Erythroblast (primary cell): Measurements from ENCODE around the gene RSPH9.

Experiments used
- DNase-seq, 2 experiments: peaks; one replicate each; lab custom pipeline; 2025; lab: John Stamatoyannopoulos, UW
- GATA1 ChIP-seq: IDR thresholded peaks from 2 replicates; pipeline ENCODE4 v1.6.1; 2011; ENCODE audit warnings: low read depth, mild to moderate bottlenecking, control low read depth, low read length, moderate library complexity
- POLR2A ChIP-seq: IDR thresholded peaks from 2 replicates; pipeline ENCODE4 v1.6.1; 2011; ENCODE audit warnings: mild to moderate bottlenecking, low read length

RSPH9 gene

DNA sequence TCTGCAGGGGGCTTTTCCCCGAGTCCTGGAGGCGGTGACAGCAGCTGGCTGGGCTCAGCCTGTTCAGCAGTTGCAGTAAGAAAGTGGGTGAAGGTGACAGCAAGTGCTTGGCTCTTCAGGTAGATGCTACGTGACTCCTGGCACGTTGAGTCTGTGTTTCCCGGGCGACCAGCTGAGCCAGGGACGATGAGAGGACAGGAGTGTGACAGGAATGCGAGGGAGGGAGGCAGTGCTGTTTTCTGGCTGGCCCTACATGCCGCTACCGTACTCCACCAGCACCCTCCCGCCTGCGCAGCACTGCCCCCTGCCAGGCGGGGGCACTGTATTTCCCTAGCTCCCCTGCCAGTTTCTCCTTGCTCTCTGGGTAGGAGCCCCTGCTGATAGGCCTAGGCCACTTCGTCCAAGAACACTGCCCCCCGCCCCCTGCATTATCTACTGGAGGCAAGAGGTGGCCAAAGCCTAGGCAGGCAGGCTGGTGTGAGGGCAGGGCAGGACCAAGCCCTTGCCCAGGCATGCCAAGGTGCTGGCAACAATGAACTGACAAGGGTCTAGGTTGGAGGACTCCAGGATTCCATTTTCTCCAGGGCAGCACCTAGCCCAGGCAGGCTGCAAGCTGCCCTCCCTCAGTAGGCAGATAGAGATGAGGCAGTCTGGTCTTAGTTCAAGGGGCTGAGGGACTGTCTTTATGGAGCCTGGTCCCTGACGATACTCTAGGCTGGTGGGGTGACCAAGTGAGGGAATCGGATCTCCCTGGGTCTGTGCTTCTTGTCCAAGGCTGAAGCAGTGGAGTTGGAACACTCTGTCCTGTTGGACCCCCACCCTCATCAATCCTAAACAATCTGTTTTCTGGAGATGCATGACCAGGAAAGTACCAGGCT, 23.6 kb downstream of the RSPH9 start:
- DNase-seq, result peak; percentile 82 to 83
- TF ChIP-seq POLR2A (peak; percentile 49), GATA1 (no peak)

DNA sequence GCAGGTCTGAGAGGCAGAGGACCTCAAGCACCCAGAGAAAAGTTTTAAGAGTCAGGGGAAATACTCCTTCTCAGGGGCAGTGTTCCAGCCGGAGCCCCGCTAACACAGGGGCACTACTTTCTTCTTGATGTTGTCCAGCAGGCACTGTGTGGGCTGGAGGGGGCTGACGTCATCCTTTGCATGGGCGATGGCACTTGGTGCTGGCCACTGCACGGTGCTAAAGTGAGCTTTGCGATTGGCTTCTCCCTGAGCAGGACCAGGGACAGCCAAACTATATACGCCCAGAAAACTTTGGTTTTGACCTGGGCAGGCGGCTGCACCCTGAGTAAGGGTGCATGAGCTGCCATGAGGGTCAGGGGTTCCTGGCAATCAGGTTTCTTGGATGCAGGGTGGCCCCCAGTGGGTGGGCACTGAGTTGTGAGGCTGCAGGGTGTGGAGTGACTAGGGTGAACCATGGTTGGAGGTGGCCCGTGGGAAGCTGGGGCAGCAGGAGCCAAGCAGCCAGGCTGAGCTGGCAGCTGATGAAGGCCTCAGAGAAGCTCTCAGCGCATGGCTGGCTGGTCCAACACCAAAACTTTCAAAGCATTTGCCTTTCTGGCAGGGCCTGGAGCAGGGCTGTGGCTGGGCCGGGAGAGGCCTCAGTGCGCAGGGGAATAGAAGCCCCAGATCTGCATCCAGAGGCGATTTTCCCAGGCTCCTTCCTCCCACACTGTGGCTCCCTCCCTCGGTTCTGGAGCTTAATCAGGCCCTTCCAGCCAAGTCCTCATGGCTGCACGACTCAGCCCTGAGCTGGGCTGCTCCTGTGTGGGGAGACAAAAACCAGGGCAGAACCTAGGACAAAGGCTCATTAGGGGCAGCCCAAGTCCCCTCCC, 24.4 kb downstream of the RSPH9 start:
- no peak for DNase-seq

DNA sequence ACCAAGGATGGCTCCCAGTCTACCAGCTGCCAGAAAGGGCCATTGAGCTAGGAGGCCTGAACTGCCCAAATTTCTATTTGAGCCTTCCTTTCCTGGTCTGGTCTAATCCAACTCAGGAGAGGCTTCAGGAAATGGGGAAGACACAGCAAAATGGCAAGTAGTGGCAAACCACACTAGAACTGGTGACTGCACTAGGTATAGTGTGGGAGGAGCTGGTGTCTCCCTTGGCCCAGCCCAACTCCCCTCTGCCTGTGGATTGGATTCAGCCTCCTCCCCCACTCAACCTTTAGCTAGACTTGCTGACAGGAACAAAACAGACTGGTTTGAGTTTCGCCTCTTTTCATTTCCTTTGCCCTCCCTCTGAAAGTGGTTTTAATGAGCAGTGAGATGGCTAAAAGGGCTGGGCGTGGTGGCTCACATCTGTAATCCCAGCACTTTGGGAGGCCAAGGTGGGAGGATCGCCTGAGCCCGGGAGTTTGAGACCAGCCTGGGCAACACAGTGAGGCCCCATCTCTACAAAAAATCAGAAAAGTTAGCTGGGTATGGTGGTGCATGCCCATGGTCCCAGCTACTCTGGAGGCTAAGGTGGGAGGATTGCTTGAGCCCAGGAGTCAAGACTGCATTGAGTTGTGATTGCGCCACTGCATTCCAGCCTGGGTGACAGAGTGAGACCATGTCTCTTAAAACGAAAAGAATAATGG, 25.2 kb downstream of the RSPH9 start:
- no peak for DNase-seq
- no peak for TF ChIP-seq GATA1
- no peak for TF ChIP-seq POLR2A

More for the DNA sequence above, 24.4 kb downstream of the RSPH9 start:
- TF ChIP-seq GATA1 (no peak), POLR2A (no peak)

DNA sequence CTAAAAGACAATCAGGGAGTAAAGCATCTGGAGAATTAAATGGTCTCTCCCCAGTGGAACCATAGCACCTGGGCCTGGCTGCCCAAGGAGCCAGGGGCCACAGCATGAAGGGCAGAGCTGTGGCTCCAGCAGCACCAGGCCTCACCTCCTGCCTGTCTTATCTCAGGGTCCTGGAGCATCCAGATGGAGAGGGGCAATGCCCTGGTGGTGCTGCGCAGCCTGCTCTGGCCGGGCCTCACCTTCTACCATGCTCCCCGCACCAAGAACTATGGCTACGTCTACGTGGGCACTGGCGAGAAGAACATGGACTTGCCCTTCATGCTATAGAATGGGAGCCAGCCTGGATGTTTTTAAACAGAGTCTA, 25.8 kb downstream of the RSPH9 start:
- TF ChIP-seq POLR2A (no peak), GATA1 (no peak)
- DNase-seq, result no peak

DNA sequence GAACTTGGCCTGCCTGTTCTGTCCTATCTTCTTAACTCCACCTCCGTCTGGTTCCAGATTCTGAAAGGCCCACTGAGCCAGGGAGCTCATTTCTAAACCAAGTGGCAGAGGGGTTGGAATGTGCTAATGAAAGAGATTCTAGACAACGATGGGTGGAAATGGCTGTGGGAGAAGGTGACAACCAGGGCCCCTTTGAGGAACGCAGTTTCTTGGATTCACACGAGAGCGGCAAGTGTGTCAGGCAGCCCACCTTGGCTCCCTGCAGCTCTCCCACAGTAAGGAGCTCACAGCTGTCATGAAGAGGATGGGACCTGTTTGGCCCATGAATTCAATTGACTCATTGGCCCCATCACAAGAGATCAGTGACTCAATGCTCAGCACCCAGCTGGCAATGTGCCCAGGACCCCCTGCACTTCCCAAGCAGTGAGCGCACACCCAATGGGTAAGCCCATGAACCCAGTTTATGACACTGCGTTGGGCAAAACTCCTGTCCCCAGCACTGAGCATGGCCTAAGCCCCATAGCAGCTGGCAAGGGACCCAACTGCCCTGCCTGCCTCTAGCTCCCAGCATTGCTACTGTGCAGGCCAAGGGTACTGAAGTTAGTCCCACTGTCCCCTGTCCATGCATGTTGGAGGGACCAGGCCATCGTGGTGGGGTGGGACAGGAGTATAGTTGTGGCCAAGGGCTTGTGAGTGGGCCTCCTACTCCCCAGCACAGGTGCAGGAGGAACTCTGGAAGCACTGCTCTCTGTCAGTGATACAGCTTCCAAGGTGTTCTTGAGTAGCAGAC, 26.4 kb downstream of the RSPH9 start:
- no peak for DNase-seq
- no peak for TF ChIP-seq POLR2A
- no peak for TF ChIP-seq GATA1

DNA sequence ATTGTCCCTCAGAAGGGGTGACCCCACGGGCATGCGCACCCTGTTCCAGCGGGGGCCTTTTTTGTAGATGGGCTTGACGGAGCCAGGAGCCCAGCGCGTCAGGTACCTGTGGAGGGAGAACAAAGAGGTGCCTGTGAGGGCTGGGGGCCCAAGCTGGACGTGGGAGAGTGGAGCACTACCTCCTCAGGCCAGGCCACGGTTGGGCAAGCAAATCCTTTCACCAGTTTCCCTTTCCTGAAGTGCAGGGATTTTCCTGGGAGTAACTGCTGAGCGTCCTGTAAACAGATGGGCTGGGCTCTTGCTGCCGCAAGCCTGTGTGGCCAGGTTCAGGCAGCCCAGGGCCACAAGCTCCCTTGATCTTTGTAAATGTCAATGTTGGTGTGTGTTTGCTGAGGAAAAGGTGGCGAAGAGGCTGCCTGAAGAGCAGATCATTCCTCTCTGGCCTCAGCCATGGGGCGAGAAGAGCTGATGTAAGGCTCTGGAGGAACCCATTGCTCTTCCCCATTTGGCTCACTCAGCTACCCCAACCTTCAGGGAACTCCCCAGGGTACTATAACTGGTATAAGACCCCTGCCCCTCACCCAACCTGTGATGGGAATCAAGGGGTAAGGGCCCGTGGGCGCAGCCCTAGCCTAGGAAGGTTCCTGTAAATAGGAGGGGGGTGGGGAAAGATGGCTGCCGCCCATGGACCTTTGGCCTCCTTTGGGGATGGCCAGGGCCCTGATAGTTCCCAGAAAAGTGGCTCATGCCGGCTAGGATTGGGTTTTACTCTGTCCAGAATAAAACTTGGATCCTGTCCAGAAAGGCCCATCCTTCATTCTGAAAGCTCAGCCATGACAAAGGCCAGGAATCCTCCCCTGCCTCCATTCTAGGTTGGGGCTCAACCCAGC, 27.2 kb downstream of the RSPH9 start:
- no peak for DNase-seq
- TF ChIP-seq POLR2A, result no peak
- no peak for TF ChIP-seq GATA1

DNA sequence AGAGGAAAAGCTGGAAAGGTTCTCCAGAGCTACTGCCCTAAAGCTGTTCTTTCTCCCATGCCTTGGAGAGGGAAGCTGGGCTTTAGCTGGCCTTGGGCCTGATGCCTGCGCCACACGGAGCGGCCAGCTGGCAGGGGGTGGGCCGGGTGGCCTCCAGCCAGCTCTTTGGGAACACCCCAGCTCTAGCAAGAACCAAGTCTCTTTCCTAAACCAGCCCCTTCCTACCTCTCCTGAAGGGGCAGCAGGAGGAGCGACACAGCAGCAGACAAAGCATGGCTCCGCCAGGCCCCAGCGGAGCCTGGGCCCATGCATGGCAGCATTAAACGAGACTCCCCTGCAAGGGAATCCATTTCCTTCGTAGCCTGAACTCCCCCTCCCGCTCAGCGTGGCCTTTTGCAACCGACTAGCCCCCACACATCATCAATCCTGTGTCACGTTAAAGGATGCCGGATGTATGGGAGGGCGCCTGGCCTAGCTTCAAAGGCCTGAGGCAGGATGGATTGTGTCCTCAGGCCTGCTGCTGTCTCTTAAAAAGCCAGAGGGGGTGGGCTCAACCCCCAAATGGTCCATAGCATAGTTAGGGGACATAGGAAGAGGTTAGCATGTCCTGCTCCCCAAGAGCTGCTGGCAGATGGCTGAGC, 28.7 kb downstream of the RSPH9 start:
- no peak for DNase-seq
- TF ChIP-seq GATA1 (no peak), POLR2A (no peak)

DNA sequence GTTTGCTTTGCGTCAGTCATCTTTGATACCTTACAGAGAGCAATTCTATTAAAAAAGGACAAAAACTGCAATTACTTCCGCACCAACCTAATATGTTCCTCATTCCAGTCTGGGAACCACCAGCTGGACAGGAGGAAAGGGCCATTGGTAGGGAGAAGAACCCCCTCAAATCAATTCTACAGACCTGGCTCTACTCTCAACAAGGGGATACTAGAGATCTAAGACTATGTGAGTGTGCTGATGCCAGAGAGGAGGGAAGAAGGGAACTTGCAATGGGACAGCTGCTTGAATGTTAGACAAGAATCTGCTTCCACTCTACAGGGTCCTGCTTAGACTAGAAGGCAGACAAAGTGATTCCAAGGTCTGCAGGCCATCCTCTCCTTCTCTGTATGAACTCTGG, 29.5 kb downstream of the RSPH9 start:
- no peak for TF ChIP-seq GATA1
- TF ChIP-seq POLR2A, result no peak
- DNase-seq, result no peak

DNA sequence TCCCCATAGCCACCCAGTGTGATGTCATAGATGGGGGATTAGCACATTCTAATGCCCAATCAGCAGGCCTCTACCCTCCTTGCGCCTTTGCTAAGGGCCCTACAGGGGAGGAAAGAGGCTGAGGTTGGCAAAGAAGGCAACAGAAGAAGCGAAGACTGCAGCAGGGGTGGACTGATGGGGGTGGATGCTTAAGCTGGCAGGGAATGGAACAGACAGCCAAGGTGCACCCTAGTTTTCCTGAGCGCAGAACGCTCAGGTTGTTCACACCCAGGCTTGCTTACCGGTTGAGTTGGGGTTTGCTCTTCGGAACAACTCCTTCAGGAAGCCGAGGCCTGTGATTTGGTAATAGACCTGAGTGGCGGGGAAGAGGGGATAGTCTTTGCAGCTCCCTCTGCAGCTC, 30.1 kb downstream of the RSPH9 start:
- TF ChIP-seq POLR2A, result no peak
- no peak for TF ChIP-seq GATA1
- DNase-seq, result no peak

DNA sequence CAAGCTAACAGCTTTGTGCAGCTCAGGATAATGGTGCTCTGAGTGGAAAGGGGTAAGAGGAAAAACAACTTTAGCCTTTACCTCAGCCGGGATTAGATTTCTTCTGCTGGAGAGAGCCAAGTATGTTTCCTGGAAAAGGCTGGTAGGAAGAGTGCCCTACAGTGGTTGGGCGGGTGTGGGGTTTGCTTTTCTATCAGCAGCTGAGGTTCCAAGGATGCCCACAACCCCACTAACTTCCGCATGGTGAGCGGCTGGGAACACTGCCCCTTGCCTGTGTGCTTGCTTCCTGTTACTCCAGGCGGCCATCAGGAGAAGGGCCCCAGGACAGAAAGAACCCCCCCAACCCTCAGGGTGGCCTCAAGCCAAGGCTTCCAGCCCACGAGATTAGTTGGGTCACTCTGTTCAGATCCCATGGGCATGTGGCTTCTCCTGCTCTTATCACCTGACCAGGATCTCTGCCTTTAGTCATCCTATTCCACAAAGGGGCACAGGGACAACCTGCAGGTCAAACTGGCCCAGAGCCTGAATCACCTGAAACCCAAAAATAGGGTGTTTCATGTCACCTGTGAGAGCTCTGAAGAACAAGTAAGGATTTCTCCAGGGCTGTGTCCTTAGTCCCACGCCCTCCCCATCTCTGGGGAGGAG, 32.2 kb downstream of the RSPH9 start:
- DNase-seq, result no peak
- TF ChIP-seq GATA1, result no peak
- no peak for TF ChIP-seq POLR2A

DNA sequence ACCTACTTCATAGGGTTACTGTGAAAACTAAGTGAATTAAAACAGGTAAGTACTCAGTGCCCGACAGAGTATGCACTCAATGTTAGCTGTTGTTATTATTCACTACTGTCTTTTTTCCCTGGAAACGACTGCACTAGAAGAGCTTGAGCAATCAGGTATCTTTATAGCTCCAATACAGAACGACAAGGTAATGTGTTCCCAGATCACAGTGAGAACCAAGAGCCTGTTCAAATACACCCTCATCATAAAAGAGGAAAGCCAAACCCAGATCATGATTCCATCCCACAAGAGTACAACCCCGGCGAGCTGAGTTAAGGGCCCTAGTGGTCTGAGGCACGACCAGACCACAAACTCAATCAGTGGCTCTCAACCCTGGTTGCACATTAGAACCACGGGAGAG, 32.9 kb downstream of the RSPH9 start:
- TF ChIP-seq GATA1 (no peak), POLR2A (no peak)
- no peak for DNase-seq
